Right forelimb (tissue), 1 donor: ENCODE measurements around the gene CEACAM5.

Experiments used
- DNase-seq: peaks from one replicate; pipeline ENCODE4 v3.0.0-alpha.2; 2018

The CEACAM5 gene

DNA sequence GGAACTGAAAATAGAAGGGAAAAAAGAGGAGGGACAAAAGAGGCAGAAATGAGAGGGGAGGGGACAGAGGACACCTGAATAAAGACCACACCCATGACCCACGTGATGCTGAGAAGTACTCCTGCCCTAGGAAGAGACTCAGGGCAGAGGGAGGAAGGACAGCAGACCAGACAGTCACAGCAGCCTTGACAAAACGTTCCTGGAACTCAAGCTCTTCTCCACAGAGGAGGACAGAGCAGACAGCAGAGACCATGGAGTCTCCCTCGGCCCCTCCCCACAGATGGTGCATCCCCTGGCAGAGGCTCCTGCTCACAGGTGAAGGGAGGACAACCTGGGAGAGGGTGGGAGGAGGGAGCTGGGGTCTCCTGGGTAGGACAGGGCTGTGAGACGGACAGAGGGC lies at the start of gene CEACAM5:
Gene CEACAM5, plus strand, starts transcription at position 146 of the 400 bp plus-strand sequence. Its CDS starts 106 bp downstream, at position 252.
- no peak for DNase-seq

DNA sequence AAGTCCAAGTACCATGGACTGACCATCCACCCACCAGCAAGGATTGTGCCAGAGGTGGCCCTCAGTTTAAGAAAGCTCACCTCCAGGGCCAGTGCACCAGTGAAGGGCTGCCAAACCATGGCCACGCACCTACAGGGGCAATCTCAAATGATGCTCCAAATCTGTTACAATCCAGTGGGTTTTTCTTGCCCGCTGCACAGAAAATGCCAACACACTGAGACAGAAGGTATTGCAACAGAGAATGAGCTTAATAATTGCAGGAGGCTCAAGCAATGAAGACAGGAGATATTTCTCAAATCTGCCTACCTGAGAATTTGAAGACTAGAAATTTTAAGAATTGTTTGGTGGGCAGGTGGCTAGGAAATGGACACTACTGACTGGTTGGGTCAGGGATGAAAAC lies 42.4 kb upstream of the CEACAM5 start:
- DNase-seq: no peak

DNA sequence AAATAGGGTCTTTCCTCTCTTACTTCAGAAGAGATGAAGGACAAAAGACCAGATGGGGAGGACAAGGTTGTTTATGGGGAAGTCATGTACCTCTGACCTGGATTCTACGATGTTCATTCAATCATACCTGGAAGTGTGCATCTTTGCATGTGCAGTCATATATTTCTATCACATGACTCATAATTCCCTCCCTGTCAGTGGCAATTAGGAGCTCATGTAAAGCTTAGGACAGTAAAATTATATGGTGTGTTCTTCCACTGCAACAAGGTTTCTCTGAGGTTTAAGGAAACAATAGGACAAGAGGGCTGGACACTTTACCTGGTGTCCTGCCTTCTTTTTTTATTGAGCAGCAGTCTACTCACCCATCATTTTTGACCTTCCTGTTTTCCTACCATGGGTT lies 40.1 kb upstream of the CEACAM5 start:
- no peak for DNase-seq

DNA sequence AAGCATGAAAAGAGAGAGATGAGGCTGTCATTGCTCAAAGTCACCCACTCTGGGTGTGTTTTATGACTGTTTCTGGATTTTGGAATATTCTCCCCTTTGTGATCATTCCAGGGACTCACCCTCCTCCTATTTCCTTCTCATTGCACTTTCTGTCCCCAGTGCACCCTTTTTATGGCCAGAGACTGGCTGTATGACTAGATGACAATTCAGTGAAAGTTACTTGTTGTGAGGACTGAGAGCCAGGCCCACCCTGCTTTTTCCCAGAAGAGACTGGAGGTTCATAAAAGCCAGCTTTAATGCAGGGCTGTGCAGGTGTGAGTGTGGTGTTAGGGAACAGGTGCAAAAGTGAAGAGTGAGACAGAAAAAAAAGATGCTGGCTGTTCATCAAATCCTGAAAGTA lies 37.7 kb upstream of the CEACAM5 start:
- DNase-seq: no peak

DNA sequence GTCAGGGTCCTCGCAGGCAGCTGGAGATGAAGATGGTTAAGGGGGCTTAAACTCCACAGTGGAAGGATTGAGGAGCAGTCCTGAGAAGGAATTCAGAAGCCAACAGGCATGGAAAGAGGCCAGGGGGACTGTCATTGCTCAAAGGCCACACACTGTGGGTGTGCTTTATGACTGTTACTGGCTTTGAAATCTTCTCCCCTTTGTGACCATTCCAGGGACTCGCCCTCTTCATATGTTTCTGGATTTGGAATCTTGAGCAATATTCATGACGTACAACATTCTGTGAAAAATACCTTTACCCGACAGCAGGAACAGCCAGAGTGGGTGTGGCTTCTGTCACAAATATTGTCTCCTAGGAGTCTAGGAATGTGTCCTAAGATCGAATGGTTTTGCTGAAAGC lies 36.9 kb upstream of the CEACAM5 start:
- no peak for DNase-seq

DNA sequence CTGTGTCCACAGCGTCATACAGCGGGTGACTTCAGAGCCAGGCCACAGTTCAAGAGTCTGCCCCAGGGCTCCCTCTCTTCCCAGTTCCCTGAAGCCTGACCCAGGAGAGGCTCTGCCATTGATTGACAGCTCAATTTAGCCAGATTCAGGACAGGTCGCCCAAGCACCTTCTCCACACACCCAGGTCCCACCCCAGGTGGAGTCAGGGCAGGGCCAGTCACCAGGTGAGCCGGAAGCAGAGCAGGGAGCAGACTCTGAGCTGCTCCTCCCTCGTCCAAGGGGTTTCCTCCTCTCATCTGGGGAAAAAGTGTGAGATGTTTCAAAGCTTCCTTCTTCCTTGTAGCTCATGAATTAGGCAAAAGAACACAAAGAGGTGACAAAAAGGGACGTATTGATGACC lies 26.0 kb upstream of the CEACAM5 start:
- DNase-seq: no peak

DNA sequence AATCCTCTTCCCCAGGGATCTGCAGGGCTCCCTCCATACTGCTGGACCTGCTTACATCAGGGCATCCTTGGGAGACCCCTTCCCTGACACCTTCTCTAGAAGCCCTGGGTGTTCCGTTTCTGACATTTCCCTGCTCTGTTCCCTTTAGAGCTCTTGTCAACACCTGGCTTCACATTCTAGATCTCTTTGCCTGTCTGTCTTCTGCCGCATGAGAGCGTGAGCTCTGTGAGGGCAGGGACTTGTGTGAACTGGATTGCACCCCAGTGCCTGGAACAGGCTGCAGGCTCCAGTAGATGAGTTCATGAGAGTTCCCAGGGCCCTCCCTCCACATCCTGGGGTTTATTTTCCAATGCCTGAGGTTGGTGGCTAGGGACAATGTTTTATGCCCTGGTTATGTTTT lies 21.0 kb upstream of the CEACAM5 start:
- DNase-seq: no peak

DNA sequence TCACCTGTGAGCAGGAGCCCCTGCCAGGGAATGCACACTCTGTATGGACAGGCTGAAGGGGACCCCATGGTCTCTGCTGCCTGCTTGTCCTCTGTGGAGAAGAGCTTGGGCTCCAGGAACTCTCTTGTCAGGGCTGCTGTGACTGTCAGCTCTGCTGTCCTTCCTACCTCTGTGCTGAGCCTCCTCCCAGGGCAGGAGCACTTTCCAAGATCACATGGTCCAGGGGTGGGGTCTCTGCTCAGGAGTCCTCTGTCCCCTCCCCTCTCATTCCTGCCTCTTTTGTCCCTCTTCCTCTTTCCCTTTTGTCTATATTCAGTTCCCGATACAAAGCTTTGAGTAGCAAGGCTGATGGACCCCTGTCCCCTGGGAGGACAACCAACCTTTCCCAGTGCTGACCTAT lies 20.3 kb upstream of the CEACAM5 start, which contains the start of gene CEACAM7:
Gene CEACAM7, minus strand, starts transcription at position 173 of the 400 bp plus-strand sequence. Its CDS starts 105 bp downstream, at position 68.
- no peak for DNase-seq

DNA sequence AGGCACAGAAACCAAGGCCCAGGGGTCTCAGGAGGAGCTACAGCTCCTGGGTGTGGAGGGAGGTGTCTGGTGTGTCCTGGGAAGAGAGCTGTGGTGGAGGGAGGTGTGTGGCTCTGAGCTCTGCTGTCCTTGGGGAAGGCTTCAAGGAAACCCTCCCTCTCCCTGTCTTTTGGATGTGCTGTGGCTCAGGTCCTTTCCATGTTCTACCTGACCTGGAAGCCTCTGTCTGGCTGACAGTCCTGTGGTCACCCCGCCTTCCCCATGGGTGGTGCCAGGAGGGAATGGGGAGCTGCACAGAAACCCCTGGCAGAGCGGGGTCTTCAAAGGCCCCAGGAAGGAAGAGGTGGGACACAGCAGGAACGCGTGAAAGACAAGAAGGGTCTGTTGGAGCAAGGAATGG lies 19.7 kb upstream of the CEACAM5 start:
- no peak for DNase-seq

DNA sequence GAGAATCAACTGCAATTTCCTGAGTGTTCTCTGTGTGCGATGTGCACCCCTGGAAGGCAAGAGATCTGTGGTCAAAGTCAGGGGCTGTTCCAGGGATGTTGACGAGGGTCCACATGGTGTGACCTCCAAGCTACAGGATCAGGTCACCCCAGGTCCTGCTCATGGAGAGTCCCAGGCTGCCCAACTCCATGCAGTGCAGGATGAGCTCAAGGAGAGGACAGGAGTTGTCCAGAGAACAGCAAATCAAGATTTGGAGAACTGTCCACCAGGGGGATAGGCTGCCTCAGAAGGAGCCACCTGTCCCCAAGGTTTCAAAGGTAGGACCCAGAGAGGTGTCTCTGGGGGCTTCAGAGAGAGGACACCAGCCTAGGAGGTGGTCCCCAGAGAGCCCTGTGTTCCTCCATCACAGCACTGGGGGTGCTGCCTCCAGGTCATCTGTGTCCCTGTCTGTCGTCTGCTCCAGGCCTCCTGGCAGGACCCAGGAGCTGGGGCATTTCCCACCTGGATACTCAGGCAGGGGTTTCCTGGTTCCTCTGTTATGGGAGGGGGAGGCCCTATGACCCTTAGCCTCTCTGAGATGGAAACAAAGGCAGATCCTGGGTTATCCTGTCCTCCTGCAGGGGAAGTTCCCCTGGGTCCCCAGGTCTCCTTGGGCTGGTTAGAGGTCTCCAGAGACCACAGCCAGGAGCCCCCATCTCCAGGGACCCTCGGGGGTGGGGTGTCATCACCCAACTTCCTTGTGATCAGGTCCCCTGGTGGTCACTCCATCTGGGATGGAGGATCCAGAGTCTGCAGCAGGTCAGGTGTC lies 18.2 kb upstream of the CEACAM5 start:
- DNase-seq: no peak

DNA sequence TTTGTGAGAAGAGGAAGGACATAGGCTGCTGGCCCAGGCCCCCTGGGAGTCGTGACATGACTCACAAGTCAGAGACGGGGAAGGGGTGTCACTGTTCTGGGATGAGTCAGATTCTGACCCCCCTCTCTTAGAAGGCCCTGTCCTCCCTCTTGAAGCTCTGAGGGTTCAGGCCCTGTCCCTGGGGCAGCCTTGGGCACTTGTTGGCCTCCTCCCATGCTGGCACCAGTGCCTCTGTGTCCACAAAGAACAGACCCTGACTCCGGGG lies 17.7 kb upstream of the CEACAM5 start:
- DNase-seq: no peak

DNA sequence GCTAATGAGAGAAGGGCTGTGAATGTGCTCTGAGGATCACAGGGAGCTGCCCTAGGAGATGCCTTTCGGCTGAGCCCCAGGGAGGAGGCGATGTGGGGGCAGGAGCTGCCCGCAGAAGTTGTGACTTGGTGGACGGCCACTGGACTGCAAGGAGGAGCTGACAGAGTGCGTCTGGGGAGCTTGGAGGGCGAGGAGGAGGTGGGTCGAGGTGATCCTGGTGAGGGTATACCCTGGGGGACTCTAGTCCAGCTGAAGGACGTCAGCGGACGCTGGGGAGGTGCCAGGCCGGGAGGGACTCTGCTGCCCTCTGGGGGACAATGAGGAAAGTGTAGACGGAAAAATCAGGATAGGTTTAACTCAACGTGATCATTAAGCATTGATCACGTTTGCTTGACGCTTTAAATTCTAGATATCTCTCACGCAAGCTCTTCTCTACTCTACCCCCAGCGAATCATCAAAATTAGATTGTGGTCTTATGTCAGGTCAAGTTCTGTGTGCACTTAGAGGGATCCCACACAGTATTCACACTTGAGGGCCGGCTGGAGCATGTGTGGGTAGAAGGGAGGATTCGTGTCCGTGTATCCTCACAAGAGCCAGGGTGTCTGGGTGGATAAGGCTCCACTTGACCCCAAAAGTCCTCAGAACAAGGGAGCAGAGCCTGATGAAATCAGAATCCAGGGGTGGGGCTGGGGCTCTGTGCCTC lies 17.0 kb upstream of the CEACAM5 start:
- DNase-seq: no peak

DNA sequence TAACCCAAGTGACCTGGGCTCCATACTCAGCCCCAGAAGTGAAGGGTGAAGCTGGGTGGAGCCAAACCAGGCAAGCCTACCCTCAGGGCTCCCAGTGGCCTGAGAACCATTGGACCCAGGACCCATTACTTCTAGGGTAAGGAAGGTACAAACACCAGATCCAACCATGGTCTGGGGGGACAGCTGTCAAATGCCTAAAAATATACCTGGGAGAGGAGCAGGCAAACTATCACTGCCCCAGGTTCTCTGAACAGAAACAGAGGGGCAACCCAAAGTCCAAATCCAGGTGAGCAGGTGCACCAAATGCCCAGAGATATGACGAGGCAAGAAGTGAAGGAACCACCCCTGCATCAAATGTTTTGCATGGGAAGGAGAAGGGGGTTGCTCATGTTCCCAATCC lies 14.2 kb upstream of the CEACAM5 start:
- DNase-seq: no peak

DNA sequence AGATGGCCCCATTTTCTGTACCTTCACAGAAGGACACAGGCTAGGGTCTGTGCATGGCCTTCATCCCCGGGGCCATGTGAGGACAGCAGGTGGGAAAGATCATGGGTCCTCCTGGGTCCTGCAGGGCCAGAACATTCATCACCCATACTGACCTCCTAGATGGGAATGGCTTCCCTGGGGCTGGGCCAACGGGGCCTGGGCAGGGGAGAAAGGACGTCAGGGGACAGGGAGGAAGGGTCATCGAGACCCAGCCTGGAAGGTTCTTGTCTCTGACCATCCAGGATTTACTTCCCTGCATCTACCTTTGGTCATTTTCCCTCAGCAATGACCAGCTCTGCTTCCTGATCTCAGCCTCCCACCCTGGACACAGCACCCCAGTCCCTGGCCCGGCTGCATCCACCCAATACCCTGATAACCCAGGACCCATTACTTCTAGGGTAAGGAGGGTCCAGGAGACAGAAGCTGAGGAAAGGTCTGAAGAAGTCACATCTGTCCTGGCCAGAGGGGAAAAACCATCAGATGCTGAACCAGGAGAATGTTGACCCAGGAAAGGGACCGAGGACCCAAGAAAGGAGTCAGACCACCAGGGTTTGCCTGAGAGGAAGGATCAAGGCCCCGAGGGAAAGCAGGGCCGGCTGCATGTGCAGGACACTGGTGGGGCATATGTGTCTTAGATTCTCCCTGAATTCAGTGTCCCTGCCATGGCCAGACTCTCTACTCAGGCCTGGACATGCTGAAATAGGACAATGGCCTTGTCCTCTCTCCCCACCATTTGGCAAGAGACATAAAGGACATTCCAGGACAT lies 13.4 kb upstream of the CEACAM5 start:
- DNase-seq: peak; percentile 5

DNA sequence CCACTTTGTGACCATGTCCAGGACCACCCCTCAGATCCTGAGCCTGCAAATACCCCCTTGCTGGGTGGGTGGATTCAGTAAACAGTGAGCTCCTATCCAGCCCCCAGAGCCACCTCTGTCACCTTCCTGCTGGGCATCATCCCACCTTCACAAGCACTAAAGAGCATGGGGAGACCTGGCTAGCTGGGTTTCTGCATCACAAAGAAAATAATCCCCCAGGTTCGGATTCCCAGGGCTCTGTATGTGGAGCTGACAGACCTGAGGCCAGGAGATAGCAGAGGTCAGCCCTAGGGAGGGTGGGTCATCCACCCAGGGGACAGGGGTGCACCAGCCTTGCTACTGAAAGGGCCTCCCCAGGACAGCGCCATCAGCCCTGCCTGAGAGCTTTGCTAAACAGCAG lies 12.7 kb upstream of the CEACAM5 start:
- DNase-seq: peak; percentile 1

DNA sequence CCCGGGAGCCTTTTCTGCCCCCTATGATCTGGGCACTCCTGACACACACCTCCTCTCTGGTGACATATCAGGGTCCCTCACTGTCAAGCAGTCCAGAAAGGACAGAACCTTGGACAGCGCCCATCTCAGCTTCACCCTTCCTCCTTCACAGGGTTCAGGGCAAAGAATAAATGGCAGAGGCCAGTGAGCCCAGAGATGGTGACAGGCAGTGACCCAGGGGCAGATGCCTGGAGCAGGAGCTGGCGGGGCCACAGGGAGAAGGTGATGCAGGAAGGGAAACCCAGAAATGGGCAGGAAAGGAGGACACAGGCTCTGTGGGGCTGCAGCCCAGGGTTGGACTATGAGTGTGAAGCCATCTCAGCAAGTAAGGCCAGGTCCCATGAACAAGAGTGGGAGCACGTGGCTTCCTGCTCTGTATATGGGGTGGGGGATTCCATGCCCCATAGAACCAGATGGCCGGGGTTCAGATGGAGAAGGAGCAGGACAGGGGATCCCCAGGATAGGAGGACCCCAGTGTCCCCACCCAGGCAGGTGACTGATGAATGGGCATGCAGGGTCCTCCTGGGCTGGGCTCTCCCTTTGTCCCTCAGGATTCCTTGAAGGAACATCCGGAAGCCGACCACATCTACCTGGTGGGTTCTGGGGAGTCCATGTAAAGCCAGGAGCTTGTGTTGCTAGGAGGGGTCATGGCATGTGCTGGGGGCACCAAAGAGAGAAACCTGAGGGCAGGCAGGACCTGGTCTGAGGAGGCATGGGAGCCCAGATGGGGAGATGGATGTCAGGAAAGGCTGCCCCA lies 11.8 kb upstream of the CEACAM5 start:
- peak; percentile 36 for DNase-seq

DNA sequence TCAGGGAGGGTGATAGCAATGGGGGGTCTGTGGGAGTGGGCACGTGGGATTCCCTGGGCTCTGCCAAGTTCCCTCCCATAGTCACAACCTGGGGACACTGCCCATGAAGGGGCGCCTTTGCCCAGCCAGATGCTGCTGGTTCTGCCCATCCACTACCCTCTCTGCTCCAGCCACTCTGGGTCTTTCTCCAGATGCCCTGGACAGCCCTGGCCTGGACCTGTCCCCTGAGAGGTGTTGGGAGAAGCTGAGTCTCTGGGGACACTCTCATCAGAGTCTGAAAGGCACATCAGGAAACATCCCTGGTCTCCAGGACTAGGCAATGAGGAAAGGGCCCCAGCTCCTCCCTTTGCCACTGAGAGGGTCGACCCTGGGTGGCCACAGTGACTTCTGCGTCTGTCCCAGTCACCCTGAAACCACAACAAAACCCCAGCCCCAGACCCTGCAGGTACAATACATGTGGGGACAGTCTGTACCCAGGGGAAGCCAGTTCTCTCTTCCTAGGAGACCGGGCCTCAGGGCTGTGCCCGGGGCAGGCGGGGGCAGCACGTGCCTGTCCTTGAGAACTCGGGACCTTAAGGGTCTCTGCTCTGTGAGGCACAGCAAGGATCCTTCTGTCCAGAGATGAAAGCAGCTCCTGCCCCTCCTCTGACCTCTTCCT lies 11.1 kb upstream of the CEACAM5 start:
- no peak for DNase-seq

DNA sequence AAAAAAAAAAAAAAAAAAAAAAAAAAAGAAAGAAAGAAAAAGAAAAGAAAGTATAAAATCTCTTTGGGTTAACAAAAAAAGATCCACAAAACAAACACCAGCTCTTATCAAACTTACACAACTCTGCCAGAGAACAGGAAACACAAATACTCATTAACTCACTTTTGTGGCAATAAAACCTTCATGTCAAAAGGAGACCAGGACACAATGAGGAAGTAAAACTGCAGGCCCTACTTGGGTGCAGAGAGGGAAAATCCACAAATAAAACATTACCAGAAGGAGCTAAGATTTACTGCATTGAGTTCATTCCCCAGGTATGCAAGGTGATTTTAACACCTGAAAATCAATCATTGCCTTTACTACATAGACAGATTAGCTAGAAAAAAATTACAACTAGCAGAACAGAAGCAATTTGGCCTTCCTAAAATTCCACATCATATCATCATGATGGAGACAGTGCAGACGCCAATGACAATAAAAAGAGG lies 9.6 kb upstream of the CEACAM5 start:
- no peak for DNase-seq

DNA sequence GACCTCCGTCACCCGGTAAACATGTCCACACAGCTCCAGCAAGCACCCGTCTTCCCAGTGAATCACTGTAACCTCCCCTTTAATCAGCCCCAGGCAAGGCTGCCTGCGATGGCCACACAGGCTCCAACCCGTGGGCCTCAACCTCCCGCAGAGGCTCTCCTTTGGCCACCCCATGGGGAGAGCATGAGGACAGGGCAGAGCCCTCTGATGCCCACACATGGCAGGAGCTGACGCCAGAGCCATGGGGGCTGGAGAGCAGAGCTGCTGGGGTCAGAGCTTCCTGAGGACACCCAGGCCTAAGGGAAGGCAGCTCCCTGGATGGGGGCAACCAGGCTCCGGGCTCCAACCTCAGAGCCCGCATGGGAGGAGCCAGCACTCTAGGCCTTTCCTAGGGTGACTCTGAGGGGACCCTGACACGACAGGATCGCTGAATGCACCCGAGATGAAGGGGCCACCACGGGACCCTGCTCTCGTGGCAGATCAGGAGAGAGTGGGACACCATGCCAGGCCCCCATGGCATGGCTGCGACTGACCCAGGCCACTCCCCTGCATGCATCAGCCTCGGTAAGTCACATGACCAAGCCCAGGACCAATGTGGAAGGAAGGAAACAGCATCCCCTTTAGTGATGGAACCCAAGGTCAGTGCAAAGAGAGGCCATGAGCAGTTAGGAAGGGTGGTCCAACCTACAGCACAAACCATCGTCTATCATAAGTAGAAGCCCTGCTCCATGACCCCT lies 9.0 kb upstream of the CEACAM5 start:
- peak; percentile 12 for DNase-seq

DNA sequence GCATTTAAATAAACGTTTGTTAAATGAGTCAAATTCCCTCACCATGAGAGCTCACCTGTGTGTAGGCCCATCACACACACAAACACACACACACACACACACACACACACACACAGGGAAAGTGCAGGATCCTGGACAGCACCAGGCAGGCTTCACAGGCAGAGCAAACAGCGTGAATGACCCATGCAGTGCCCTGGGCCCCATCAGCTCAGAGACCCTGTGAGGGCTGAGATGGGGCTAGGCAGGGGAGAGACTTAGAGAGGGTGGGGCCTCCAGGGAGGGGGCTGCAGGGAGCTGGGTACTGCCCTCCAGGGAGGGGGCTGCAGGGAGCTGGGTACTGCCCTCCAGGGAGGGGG lies 8.5 kb upstream of the CEACAM5 start:
- DNase-seq: peak; percentile 9

DNA sequence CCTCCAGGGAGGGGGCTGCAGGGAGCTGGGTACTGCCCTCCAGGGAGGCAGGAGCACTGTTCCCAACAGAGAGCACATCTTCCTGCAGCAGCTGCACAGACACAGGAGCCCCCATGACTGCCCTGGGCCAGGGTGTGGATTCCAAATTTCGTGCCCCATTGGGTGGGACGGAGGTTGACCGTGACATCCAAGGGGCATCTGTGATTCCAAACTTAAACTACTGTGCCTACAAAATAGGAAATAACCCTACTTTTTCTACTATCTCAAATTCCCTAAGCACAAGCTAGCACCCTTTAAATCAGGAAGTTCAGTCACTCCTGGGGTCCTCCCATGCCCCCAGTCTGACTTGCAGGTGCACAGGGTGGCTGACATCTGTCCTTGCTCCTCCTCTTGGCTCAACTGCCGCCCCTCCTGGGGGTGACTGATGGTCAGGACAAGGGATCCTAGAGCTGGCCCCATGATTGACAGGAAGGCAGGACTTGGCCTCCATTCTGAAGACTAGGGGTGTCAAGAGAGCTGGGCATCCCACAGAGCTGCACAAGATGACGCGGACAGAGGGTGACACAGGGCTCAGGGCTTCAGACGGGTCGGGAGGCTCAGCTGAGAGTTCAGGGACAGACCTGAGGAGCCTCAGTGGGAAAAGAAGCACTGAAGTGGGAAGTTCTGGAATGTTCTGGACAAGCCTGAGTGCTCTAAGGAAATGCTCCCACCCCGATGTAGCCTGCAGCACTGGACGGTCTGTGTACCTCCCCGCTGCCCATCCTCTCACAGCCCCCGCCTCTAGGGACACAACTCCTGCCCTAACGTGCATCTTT lies 7.8 kb upstream of the CEACAM5 start:
- DNase-seq: peak; percentile 18
